MV-4-11 (cell line): Measurements from ENCODE around the gene EPHA6.
"Not testable (repeated sequence)": the region's sequence is repeated elsewhere in the genome, so short reads cannot be mapped to it uniquely, and the experiment has no call there.

Experiments used
- DNase-seq: peaks from one replicate; lab custom pipeline; 2025; lab: John Stamatoyannopoulos, UW

EPHA6 gene

GRCh38 chr3:97464035-97464434, 649.6 kb downstream of the EPHA6 start:
- no peak for DNase-seq

DNA sequence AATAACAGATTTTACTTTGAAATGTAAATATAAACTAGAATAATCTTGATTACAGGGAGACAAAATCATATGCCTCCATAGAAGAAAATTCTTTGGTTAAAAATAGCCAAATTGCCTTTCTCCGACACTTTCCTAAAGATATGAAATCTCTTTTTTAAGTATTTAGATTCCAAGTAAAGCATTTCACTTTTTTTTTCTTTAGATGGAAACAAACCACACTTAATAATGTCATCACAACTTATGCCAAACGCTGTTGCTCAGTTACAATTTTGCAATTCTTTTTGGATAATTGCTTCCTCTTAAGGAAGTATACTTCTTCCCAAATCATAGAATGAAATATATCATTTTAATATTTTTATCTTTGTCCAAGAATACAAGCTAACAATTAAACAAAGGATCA, 656.1 kb downstream of the EPHA6 start:
- DNase-seq: no peak

- no peak for DNase-seq
These were observed 665.3 kb downstream of the EPHA6 start for GRCh38 chr3:97479740-97480139.

DNA sequence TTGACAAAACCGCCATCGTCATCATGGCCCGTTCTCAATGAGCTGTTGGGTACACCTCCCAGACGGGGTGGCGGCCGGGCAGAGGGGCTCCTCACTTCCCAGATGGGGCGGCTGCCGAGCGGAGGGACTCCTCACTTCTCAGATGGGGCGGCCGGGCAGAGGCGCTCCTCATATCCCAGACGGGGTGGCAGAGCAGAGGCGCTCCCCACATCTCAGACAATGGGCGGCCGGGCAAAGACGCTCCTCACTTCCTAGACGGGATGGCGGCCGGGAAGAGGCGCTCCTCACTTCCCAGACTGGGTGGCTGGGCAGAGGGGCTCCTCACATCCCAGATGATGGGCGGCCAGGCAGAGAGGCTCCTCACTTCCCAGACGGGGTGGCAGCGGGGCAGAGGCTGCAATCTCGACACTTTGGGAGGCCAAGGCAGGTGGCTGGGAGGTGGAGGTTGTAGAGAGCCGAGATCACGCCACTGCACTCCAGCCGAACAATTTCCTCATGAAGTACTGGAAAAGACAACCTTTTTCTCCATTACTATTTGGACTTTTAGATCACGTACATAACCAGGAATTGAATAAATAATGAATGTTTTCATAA, 666.4 kb downstream of the EPHA6 start:
- DNase-seq: not testable (repeated sequence)

DNA sequence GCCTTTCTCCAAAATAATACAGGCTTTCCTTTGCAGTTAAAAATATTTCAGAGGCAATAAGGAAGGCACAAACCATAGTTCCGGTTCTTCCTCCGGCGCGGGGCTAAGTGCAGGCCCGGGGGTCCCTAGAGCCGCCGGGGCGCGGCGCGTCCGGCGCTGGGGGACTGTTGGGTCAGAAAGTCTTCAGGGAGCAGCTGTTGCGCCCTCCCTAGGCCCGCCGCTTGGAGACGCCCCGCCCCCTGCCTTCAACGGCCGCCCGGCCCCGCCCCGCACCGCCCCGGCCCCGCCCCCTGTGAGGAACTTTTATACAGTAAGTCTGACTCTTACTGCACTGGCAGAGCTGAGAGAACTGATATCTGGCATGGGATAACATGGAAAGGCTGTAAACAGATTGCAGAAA, 667.0 kb downstream of the EPHA6 start:
- no peak for DNase-seq

GRCh38 chr3:97485206-97485605, 670.8 kb downstream of the EPHA6 start:
- DNase-seq: no peak

DNA sequence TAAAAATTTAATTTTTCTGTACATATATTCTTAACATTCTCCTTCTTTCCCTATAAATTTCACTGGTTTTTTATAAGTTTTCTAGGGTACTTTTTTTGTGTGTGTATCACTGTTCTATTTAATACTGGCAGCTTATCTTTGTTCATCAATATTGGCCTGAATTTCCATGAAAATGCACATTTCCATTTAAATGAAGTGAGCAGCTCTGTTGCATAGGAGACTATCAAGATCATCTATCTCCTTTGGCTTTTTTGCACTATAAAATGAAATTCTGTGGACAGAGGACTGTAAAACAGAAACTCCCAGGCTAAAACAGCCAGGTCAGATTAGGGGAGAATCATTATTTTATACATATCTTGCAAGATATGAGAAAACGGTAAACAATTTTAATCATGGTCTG, 673.2 kb downstream of the EPHA6 start:
- DNase-seq: no peak

DNA sequence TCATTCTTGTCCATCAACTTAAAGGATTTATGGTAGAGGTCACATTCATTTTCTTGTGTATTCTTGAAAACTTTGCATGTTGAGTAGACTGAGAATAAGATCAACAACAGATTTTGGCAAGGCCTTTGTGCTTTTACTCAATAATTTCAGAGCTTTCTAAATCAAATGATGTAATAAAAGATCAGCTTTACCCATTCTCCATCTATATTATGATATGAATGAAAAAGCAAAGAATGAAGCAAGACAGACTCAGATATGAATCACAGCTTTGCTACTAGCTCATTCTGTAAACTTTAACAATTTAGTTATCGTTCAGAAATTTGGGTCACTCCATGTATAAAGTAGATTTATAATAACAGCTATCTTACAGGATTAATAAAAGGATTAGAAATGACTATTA, 674.3 kb downstream of the EPHA6 start:
- no peak for DNase-seq

- DNase-seq: no peak
These were observed 681.5 kb downstream of the EPHA6 start for GRCh38 chr3:97495896-97496295.

DNA sequence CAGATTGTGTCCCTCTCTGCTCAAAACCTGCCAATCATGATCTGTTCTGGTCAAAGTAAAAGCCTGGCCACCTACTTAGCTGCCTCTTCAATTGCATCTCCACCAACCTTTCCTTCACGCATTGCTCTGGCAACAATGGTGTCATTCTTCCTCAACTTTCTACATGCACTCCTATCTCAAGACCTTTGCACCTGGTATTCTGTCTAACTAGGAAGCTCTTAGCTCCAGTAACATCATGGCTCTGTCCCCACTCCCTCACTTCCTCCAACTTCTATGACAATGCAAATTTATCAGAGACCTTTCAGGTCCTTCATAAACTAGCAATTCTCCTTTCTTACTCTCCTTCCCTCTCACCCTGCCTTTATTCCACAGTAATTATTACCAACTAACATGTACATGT, 682.7 kb downstream of the EPHA6 start:
- no peak for DNase-seq

DNA sequence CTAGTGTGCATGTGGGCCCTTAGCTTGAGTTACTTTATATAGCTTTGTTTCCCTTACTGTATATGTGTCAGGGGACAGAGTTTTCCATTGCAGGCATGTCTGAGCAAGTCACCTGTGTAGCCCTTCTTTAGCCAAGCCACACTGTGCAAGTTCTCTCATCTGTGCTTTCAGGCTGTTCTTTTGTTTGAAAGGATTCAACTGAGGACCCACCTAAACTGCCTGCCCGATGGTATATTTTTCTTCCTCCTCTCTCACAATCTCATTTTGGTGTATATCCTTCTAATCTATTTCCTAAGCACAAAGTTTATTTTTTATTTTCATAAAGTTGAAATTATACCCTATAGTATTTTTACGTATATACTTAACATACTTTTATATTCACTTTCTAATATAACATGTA, 690.1 kb downstream of the EPHA6 start:
- DNase-seq: no peak

- no peak for DNase-seq
These were observed 696.4 kb downstream of the EPHA6 start for GRCh38 chr3:97510795-97511194.

DNA sequence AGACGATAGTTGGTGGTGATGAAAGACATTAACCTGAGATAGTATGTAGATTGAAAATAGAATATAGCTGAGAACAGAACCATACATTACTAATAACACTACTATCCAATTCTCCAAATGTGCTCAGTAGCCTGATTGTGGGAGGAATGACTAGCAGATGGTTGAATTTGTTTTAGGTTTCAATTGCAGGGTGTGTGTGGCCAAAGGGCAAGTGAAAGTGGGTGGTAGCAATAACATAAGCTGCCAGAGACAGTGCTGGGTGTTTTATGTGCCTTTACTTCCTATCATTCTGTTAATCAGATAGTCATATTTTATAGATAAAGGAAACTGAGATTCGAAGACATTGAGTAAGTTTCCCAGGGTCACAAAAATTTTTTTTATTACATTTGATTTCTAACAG, 700.7 kb downstream of the EPHA6 start:
- no peak for DNase-seq

- DNase-seq: no peak
These were observed 716.3 kb downstream of the EPHA6 start for GRCh38 chr3:97530691-97531090.

DNA sequence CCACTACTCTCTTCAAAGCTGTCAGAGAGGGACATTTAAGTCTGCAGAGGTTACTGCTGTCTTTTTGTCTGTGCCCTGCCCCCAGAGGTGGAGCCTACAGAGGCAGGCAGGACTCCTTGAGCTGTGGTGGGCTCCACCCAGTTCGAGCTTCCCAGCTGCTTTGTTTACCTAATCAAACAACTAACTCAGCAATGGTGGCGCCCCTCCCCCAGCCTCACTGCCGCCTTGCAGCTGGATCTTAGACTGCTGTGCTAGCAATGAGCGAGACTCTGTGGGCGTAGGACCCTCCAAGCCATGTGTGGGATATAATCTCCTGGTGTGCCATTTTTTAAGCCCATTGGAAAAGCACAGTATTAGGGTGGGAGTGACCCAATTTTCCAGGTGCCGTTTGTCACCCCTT, 733.2 kb downstream of the EPHA6 start:
- DNase-seq: not testable (repeated sequence)

GRCh38 chr3:97550408-97550807, 736.0 kb downstream of the EPHA6 start:
- DNase-seq: no peak

GRCh38 chr3:97552186-97552585, 737.8 kb downstream of the EPHA6 start:
- no peak for DNase-seq

GRCh38 chr3:97575742-97576141, 761.3 kb downstream of the EPHA6 start:
- DNase-seq: no peak

DNA sequence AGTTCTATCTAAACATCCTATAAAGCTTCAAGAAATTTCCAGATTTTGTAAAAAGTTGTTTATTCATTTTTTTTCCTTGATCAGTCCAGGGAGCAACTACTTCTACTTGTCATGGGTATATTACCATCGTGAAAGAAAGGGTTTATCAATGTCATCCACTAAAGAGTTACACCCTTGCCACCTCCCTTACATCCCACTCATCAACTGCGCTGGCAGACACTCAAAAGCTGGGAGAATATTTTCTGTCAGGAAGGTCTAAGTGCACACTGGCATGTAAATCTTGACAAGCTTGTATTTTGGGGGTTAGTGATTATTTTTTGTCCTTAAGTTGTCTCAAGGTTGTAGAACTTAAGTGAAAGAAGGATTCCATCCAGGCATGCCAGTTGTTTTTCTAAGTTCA, 761.8 kb downstream of the EPHA6 start:
- DNase-seq: no peak

DNA sequence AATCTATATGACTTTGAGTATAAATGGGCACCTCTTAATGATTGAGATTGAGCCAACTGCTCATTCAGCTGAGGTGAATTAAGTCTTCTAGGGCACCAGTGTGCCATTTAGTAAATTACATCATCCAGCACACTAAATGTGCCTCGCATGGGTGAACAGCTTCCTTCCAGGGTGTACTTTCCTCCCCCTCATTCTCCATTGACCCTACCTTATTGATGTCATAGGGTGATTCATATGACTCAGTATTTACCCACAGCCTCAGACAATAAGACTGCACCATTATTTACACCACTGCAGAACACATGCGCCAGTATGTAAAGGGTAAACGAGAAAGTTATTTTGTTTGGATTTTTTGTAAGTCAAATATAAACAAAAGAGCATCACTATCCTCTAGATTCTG, 765.0 kb downstream of the EPHA6 start:
- no peak for DNase-seq

DNA sequence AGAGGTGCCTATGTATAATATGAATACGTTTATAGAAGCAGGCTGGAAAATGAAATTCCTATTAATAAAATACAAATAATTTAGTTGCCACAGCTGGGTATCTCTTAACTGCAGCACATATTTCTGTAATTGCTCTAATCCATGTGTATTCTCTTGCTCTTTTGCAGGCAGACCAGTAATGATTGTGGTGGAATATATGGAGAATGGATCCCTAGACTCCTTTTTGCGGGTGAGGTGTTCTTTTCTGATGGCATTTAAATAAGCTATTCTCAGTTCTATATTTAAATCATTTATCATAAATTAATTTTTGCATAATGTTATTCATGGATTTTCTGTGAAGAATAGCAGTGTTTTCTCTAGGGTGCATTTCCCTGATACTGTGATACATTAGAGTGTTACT, 796.2 kb downstream of the EPHA6 start:
- no peak for DNase-seq

GRCh38 chr3:97612632-97613031, 798.2 kb downstream of the EPHA6 start:
- no peak for DNase-seq

- no peak for DNase-seq
These were observed 798.7 kb downstream of the EPHA6 start for GRCh38 chr3:97613139-97613538.

DNA sequence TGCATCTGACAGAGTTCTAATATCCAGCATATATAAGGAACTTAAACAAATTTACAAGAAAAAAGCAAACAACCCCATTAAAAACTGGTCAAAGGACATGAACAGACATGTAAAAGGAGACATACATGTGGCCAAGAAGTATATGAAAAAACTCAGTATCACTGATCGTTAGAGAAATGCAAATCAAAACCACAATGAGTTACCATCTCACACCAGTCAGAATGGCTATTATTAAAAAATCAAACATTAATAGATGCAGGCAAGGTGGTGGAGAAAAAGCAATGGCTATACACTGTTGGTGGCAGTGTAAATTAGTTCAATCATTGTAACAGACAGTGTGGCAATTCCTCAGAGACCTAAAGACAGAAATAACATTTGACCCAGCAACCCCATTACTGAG, 806.1 kb downstream of the EPHA6 start:
- not testable (repeated sequence) for DNase-seq

DNA sequence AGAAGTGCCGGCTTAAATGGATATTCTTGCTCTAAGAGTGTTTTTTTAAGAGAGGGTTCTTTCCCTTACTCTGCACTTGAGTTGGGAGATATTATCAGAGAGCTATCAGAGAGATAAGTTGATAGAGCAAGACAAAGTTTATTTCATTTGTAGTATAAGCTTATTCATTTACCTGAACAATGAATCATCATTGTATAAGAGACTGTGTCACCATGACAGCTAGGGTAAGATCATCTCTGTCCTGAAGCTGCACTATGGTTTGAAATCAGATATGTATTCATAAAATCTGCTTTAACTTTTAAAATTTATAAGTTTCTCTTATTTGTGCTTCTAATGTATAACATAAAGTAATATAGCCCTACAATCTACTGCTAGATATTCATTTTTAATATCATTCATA, 822.1 kb downstream of the EPHA6 start:
- DNase-seq: no peak
